ENCODE results near the gene RETN.

RETN gene

GRCh38 chr19:7661744-7662538, 6.9 kb upstream of the RETN start:
- DNase-seq: no peak

GRCh38 chr19:7662657-7663056, 6.2 kb upstream of the RETN start:
- DNase-seq: no peak

DNA sequence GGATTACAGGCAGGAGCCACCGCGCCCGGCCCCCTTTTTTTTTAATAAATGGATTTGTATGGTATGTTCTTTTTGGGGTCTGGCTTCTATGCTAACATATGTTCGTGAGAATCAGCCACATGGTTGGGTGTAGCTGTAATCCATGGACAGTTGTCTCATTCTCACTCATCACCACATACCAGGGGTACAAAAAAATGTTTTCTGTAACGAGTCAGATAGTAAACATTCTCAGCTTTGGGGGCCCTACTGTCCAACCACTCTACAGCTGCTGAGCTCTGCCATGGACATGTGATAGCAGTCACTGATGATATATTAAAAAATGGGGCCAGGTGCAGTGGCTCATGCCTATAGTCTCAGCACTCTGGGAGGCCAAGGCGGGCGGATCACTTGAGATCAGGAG, 5.1 kb upstream of the RETN start:
- no peak for DNase-seq

- no peak for DNase-seq
Observed at GRCh38 chr19:7665076-7665475, 3.8 kb upstream of the RETN start.

DNA sequence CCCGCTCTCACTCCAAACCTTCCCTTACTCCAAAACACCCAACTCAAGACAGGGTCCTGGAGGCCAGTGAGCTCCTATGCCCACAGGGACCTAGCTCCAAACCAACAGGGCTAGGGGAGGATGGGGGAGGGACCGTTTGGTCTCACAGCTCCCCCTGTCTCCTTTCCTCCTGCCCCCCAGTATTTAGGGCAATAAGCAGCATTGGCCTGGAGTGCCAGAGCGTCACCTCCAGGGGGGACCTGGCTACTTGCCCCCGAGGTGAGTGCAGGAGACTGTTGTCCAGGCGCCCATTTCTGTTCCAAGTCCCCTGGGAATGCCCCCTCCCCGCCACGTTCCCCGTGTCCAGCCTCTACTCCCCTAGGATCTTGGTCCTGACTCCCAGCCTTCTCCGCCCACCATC, 792 bp downstream of the RETN start:
- no peak for DNase-seq

GRCh38 chr19:7670150-7670783, 1.4 kb downstream of the RETN start:
- peak; percentile 30 for DNase-seq

- no peak for DNase-seq
Observed at GRCh38 chr19:7670790-7671189, 1.9 kb downstream of the RETN start.

DNA sequence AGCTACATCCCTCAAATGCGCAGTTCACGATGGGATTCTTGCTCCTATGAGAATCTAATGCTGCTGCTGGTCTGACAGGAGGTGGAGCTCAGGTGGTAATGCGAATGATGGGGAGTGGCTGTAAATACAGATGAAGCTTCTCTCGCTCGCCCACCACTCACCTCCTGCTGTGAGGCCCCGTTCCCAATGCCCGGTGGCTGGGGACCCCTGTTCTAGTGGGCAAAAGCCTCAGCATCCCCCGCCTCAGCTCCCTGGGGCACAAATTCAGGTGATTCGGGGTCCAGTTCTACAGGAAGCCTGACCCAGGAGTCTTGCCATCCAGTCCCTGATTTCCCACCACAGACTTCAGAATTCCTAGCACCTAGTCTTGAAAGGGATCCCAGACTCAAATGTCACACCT, 3.7 kb downstream of the RETN start:
- DNase-seq: no peak

- peak; percentile 45 for DNase-seq
Observed at GRCh38 chr19:7674010-7675005, 5.5 kb downstream of the RETN start.

GRCh38 chr19:7676376-7676775, 7.5 kb downstream of the RETN start:
- DNase-seq: no peak

DNA sequence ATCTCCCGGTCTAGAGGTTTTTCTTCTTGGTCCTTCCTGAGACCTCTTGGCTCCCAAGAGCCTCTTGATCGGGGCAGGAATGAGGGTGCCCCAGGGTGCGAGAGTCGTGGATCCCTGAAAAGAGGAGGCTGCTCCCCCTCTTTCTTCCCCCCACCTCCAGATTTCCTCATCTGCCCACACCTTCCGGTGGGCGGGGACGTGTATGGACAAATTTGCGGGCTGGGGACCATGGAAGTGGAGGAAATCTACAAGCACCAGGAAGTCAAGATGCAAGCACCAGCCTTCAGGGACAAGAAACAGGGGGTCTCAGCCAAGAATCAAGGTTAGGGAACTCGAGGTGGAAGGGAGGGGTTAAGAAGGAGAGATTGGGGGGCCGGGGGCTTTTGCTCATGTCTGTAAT, 8.0 kb downstream of the RETN start, which contains the start of gene MCEMP1:
Gene MCEMP1 (plus strand): TSS at position 237 of the 400 bp plus-strand sequence. CDS start 31 bp downstream, at position 268.
- no peak for DNase-seq

DNA sequence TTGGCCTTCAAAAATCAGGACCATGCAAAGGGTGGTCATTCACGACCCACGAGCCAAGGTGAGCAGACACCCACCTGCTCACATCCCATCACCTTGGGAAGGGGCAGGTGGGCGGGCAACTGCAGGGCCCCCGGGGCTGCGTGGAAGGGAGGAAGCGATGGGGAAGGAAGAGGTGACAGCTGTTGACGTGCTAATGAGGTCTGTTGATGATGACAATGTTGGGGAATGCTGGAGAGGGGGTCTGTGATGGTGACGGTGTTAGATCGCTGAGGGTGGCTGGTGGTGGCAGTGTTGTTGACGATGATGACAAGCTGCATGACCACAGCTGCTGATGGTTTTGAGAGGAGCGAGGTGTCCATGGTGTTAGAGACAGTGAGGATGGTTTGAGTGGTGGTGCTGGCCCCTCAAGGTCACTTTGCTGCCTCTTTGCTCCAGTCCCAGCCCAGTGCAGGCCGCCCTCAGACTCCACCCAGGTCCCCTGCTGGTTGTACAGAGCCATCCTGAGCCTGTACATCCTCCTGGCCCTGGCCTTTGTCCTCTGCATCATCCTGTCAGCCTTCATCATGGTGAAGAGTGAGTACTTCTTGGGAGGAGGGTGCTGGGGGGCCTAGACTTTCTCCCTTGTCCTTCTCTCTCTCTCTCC, 8.9 kb downstream of the RETN start:
- no peak for DNase-seq

GRCh38 chr19:7678971-7679751, 10.3 kb downstream of the RETN start:
- peak; percentile 80 for DNase-seq

GRCh38 chr19:7679771-7680605, 11.1 kb downstream of the RETN start:
- no peak for DNase-seq

- DNase-seq: peak; percentile 90
Observed at GRCh38 chr19:7680606-7681339, 11.9 kb downstream of the RETN start, which contains the start of gene TRAPPC5. Gene TRAPPC5 (plus strand): TSS chr19:7680833. CDS start chr19:7682254, 1,421 bp downstream.

DNA sequence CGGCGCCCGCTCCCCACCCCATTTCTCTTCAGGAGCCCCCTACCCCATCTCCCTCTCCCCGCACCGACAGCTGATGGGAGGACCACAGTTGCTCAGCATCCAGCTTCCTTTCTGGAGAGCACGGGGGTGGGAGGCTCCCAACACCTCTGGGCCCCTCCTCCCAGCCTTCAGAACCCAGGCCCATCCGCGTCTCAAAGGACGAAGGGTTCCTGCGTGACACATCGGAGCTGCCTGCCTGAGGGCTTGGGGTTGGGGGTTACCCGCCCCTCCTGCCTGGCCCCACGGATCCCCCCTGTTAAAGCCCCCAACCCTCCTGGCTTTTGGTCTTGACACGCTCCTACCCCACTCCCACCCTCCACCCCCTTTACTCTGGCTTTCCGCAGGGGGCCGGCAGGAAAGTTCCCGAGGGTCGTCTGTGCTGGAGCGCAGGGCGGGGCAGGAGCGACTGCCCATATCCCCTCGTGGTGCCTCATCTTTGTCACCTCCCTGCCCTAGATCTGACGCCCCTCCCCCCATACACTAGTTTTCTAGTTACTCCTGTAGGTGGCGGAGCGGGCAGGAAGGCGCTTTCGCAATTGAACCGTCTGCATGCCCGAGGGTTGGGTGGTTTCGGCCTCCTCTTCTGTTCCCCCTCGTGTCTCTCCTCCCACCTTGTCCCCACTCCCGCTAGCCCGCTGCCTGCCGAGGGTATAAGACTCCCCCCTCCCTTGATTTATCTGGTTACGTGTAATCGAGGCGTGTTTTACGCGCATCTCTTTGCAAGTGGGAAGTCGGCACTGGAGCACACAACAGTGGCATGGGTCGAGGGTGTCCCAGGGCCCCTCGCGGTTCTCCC, 12.7 kb downstream of the RETN start:
- peak; percentile 89 for DNase-seq

DNA sequence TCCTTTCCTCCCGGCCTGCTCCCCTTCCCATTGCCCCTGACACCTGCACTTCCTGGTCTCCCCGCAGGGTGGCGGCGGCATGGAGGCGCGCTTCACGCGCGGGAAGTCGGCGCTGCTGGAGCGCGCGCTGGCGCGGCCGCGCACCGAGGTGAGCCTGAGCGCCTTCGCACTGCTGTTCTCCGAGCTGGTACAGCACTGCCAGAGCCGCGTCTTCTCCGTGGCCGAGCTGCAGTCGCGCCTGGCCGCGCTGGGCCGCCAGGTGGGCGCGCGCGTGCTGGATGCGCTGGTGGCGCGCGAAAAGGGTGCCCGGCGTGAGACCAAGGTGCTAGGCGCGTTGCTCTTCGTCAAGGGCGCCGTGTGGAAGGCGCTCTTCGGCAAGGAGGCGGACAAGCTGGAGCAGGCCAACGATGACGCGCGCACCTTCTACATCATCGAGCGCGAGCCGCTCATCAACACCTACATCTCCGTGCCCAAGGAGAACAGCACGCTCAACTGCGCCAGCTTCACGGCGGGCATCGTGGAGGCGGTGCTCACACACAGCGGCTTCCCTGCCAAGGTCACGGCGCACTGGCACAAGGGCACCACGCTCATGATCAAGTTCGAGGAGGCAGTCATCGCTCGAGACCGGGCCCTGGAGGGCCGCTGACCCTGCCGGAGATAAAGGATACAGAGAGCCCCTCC, 13.5 kb downstream of the RETN start:
- no peak for DNase-seq
